Eye (tissue), 1 donor: Measurements from ENCODE around the gene PNLIPRP3.

Experiments used
- DNase-seq: peaks from one replicate; pipeline ENCODE4 v3.0.0-alpha.2; 2015

PNLIPRP3 gene

DNA sequence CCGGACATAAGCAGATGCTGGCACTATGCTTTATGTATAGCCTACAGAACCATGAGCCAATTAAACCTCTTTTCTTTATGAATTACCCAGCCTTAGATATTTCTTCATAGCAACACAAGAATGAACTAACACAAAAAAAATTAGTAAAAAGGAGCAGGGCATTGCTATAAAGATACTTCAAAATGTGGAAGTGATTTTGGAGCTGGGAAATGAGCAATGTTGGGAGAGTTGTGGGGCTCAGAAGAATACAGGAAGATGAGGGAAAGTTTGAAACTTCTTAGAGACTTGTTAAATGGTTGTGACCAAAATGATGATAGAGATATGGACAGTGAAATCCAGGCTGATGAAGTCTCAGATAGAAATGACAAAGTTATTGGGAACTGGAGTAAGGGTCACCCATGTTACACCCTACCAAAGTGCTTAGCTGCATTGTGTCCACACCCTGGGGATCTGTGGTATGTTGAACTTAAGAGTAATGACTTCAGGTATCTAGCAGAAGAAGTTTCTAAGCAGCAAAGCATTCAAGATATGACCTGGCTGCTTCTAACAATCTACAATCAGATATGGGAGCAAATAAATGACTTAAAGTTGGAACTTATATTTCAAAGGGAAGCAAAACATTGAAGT is 24.2 kb downstream of the PNLIPRP3 start:
- DNase-seq, result no peak

DNA sequence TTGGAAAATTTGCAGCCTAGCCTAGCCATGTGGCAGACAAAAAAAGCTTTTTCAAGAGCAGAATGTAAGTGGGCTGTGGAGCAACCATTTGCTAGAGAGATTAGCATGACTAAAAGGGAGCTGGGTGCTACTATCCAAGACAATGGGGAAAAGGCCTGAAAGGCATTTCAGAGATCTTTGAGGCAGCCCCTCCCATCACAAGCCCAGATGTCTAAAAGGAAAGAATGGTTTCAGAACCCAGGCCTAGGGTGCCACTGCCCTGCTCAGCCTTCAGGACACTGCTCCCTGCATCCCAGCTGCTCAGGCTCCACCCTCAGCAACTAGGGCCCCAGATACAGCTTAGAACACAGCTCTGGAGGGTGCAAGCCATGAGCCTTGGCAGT is 24.7 kb downstream of the PNLIPRP3 start:
- DNase-seq, result no peak

DNA sequence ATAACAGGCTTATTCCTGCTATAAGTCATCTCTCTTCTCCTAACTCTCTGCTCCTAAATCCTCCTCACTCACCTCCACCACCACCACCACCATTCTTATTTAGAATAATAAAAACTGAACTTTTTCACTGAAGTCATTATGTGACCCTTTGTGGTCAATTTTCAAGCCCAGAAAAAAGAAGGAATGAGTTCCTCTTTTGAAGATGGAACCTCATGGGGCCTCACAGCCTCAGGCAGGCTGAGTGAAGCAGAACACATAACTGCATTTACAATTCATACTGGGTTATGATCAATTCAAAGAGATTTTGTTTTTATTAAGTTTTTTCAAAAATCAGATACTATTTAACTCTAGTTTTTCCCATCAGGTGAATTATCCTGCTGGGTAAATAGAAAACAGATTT is 29.8 kb downstream of the PNLIPRP3 start:
- no peak for DNase-seq

DNA sequence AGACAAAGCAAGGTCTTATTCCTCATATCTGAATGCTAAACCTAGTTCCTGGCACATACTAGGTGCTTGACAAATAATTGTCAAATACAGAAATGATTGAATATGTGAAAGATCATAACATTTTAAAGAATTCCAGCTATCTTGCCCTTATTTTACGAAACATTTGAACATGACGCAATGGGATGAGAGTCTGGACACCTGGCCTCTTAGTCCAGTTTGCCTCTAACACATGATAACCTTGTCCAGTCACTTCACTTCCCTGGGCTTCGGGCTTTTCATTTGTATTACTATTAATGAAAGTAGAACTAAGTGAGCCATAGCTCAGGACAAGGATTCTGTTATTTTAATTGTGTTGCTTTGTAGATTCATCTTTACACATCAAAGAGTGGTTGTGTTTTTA is 32.6 kb downstream of the PNLIPRP3 start:
- no peak for DNase-seq

DNA sequence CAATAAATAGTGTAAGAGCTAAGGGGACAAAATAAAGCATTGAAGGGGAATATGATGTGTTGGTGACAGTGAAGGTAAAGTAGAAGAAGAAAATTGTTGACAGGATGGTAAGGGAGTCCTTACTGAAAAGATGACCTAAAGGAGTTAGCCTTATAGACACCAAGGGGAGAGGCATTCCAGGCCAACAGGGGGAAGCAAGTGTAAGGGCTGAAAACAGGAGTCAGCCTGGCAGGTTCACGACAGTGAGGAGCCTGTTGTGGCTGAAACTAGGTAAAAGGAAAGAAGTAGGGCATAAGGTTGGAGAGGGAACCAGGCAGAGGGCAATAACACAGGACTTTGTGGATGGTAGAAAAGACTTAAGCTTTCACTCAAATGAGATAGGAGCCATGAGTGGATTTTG is 34.0 kb downstream of the PNLIPRP3 start:
- DNase-seq, result no peak

DNA sequence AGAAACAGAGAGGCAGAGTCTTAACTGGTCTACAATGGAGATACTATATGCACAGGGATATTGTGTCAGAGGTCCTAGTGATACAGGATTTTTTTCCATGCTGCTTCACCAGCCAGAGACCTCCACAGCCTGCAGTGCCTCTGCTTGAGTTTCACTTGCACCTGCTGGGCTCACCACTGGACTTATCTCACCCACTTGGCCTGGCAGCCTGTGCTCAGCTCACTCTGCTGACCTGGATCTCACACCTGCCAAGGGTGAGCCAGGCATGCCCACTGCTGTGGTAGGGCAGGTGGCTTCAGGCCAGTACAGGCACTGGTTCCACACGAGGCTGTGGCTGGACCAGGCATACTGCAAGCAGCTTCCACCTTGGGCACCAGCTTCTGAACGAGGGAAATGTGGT is 36.6 kb downstream of the PNLIPRP3 start:
- no peak for DNase-seq

DNA sequence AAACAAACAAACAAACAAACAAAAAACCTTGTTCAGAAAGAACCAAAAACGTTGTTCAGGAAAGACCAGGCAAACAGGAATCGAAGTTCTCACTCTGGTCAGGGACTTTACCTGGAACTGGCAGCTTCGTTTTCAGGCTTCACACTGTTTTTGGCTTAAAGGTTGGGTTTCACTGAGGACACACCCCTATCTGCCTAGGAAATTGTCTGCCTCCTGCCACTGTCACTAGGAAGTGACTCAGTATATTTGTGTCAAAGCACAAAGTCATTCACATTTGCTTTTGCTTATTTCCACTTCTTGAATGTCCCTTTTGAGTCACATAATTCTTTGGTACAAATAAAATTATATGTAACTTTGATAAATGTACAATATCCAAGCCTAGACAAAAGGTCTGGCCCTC is 37.9 kb downstream of the PNLIPRP3 start:
- DNase-seq, result no peak

DNA sequence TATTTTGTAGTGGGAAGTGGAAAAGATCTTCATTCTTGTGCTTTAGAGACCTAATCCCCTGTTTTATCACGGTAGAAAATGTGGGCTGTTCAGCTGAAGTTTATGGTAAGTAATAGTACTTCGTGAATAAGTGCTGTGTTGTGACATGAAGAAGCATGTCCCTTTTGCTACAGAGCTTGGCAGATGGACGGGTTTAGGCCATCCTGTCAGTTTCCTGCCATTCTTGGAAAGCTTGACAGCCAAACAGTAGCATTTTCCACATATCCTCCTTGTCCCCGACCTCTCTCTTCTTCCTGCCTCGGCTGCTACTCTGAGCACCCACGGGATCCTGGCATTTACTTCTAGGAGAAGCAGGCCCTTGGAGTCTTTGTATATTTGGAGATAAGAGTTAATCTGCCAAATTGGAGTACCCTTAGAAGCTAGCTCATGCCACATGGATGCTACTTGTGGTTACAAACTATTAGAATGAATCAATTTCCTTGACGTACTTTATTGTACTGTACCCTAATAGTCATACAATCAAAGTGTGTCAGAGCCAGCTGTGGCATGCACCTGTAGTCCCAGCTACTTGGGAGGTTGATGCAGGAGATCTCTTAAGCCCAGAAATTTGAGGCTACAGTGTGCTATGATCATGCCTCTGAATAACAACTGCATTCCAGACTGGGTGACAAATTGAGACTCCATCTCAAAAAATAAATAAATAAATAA is 39.2 kb downstream of the PNLIPRP3 start:
- no peak for DNase-seq

DNA sequence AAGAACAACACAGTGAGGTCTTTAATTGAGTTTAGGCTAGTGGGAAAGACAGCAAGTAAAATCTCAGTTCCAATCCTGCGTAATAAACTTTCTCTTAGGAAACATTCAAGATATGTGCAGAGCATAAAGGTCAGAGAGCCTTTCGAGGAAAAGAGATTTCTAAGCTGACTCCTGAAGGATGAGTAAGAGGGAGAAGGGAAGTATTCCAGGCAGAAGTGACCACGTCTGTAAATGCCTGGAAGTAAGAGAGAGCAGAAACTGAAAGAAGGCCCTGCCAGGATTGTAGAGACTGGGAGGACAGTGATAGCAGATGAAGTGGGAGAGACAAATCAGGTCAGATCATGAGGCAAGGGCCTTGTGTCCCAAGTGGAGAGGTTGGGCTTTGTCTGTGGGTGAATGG is 41.8 kb downstream of the PNLIPRP3 start:
- no peak for DNase-seq

DNA sequence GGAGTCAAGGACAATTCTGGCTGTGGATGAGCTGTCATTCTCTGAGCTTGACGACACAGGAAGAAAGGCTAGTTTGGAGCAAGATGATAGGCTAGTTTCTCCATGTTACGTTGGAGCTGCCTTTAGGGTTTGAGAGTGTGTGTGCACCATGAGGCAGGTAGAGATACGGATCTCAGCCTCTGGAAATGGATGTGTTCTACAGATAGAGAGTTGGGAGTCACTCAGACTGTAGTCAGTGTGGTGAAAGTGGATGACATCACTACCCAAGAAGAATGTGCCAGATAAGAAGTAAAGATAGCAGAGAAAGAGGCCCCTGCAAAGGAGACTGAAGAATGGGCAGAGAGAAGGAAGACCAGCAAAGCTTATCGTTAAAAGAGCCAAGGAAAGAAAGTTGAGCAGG is 42.4 kb downstream of the PNLIPRP3 start:
- no peak for DNase-seq

DNA sequence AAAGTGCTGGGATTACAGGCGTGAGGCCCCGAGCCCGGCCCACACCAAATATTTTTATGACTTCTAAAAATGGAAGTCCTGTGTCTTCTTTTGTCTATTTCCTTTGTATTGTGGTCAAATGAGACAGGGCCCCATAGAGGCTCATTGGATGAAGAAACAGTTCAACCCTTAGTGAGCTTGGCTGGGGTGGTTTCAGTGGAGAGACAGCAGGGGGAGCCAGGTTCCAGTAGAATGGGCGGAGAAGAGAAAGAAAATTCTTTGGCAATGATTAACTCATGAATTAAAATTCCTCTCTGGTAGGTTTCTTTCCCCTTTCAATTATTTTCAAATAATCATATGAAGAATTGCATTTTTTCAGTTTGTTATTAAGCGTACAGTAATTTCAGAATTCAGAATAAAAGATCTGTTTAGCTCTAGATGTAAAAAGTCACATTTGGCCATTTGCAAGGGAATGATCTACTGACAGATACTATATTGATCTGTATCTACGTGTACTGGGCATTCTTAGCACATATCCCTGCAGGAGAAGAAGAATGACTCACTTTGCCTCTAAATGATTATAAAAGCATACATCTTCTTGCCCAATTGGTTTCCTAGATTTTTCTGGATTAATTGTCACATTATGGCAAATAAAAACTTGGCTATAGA is 43.2 kb downstream of the PNLIPRP3 start:
- DNase-seq, result no peak

DNA sequence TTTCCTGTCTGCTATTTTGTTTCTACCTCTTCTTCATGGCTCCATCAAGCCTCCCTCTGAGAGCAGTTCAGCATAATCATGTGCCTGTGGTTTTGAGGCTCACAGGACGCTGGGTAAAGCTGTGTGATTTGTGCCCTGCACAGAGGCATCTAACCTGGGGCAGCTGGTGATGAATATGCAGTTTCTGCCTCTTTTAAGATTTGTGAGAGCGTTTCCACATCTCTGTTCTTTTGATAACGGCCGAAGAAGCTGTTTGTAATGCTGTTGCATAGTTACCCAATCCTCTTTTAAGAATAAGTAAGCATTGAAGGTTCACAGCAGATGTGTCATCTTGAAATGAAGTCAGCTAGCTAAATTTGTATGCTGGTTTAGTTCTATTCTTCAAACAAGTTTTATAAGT is 45.2 kb downstream of the PNLIPRP3 start:
- no peak for DNase-seq

DNA sequence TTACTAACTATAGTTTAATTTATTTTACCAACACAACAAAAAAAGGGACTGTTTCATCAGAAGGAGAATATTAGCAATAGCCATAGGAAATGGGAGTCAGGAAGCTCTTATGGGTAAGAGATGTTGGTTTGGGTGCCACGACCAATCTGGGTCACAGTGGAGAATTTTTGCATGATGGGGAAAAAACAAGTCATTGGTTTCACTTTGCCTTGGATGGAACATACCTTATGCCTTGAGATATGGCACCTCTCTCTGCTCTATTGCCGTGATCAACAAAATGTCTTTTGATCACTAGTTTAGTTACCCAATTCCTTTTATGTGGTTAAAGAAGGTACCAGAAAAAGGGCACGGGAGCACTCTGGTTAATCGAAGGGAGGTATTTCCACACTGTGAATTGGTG is 48.2 kb downstream of the PNLIPRP3 start:
- DNase-seq, result no peak

DNA sequence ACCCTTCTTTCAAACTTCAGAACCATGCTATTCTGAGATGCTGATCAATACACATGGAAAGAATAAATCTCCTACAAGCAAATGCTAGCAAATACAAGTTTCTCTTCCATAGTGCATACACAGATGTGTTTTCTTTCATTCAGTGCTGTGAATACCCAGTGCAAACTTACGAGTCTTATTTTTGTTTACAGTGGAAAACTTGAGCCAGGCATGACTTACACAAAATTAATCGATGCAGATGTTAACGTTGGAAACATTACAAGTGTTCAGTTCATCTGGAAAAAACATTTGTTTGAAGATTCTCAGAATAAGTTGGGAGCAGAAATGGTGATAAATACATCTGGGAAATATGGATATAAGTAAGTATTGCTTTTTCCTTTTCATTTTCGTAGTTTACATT is 48.8 kb downstream of the PNLIPRP3 start:
- peak; percentile 33 for DNase-seq

DNA sequence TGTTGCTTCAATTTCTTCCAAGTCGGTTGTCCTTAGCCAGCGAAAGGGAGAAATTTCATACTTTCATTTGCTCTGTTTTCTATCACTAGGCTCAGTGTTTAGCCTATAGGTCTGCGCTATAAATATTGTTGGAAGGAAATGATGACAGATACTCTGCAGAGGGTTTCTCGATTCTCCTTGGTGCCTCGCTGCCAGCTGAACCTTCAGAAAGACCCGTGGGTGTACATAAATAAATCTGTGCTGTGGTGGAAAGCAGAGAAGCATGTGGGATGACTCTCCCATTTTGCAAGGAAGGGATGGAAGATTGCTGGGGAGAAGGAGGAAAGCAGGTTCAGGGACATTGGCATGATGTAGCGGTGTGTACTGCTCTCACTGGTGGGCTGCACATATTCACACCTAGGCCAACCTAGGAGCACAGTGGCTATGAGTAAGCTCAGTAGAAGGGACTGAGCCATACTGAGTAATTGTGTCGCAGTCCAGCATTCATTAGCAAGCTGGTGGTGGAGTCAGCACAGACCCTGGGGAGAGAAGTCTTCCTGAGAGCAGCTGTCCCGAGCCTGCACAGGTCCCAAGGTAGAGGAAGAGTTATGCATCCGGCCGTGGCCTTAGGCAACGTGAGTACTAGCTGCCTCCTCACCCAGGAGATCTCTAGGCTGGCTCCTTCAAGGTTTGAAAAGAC is 50.5 kb downstream of the PNLIPRP3 start:
- no peak for DNase-seq

DNA sequence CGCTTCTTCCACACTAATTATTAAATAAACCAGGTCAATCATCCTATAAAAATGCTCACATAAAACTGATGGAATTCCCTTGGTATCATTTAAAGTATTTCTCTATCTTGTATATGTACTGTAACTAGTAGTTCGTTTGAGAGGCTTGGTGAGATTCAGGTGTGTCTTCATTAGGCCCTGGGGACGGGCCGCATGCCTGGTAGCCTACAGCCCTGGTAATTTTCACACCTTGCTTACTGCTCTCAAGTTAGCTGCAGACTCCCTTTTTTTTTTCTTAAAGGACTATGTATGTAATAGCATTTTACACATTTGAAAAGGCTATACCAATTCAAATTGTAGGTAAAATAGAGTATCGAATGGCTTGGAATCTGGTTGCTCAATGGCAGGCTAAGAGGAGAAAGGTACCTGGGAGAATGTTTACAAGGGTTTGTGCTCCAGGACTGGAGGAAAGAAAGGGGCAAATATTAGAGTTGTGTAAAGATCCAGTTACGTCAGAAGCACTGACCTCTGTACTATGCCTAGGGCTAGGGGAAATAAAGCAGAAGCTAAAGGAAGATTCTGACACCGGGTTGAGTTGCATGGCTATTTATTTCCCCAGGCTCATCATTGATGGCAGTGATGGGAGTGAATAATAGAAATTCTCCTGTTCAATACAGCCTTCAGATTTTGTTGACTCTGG is 59.3 kb downstream of the PNLIPRP3 start:
- DNase-seq, result no peak

DNA sequence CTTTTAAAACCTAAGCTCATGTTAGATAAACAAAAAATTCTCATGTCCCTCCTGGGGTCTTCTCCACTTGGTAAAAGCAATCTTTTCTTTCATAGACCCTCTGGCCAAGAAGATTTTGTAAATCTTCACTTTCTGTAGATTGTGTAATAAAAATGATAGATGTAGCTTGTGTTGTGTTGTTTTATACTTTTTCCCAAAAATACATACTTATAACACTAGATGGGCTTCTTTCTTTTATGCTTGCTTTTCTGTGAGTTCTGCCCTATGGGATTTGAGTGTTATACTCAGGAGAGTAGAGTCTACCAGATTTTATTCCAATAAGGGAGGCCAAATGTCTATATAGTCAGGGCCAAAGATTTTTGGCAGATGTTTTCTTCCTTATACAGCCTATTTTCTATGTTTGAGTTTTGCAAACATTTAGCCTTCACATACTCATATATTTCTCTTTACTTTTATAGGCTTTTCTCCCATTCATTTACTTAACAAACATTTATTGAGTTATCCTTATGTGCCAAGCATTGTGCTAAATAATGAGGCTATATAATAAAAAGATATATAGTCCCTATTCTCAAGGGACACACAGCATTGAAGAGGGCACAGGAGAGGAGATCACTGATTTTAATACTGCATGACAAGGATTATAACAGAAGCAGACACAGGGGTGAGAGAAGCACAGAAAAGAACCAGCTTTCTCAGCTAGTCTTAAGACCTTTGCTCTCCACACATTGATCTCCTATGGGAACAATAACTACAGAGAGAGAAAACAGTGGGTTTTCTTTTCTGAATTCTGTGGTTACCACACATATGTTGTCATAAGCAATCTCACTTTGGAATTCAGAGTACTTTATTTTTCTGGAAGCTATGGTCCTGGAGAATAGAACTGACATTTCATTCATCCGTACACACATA is 60.1 kb downstream of the PNLIPRP3 start:
- DNase-seq, result peak; percentile 22

DNA sequence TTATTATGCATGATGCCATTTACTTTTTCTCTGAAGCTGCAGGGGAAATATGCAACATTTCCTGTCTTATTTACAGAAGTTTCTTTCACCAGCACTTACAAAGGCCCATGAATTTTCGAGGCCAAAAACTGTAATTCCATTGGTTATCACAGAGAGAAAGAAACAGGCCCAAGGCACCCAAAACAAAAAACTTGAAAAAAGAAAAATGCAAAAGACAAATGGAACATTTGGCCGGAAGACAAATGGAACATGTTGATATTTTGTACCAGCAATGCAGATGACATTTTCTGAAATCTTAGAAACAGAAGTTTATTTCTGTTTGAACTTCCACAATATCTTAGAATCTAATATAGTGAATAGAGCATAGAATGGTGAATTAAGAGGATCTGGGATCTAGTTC is 61.8 kb downstream of the PNLIPRP3 start:
- DNase-seq, result no peak

DNA sequence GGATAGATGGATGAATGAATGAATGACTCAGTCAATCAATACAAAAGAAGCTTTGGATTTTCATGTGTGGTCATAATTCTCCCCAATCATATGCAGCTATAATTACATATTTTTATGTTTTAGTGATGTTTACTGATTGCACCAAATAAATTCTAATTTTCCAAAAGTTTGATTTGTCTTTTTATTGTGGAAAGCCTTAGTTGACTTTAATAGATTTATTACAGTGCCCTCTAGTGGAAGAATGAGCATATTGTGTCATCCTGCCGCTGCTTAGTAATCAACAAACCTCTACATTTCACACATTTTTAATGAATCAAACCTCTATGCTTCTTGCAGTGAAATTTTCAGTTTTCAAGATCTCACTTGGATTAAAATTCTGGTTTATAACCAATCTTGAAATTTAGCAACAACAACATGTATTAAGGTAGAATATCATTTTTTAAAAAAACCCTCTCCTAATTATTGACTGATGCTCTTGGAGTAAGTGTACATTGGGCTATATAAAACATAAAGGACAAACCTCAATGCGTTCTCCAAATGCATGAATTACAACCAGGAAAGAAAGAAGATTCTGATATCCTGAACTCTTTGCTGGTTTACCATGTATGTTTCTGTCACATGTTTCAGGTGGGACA is 62.5 kb downstream of the PNLIPRP3 start:
- peak; percentile 57 for DNase-seq

DNA sequence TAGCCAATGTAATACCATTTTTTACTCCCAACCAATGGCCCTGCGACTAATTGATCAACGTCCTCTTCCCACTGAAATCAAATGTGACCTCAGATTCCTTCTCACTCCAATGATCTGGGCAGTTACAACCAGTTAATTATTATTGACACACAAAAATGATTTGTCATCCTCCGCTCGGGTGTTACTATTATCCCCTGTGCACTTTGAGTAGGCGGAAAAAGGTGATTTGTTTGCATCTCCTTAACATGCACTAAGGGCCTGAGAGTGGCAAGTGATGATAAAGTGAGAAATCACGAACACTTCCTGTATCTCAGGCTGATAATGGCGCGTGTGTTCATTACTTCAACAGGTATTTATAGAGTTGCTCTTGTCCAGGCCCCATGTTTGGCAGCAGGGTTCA is 77.1 kb downstream of the PNLIPRP3 start:
- no peak for DNase-seq

DNA sequence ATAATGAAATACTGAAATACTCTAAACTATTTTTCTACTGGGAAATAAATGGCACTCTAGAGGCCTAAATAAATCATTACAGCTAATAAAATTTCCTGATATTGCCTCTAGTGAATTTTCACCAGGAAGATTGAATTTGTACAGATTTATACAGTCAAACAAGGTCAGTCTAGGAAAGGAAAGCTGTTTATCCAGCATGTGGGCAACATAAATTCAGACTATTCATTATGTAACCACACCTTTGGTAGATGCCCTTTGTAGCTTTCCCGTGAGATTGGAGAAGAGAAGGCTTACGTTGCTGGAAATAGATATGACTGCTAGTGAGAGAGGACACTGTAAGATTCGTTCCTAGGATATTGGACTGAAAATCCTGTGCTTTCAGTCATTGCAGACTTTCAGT is 82.9 kb downstream of the PNLIPRP3 start:
- DNase-seq, result no peak

DNA sequence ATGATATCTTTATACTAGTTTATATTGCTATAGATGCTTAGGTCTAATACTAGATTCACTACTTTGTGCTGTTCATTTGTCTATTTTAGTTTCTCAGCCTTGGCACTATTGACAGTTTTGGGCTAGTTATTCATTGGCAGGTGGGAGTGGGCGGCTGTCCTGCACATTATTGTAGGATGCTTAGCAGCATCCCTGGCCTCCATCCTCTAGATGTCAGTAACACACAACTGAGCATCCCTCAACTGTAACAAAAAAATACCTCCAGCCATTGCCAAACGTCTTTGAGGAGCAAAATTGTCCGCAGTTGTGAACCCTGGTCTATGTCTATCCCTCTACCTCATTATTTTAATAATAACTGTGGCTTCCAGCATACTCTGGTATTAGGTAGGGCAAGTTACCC is 83.7 kb downstream of the PNLIPRP3 start:
- no peak for DNase-seq
